ENCODE results near the gene TXNRD2.
A peak's percentile ranks its signal among the peaks of the same experiment; 100 is the strongest.

The TXNRD2 gene

GRCh38 chr22:19941365-19942082 lies at the start of gene TXNRD2, which contains the start of gene COMT:
TSS of gene TXNRD2 (minus strand) at chr22:19941818. CDS start at chr22:19941803, 15 bp downstream.
TSS of gene COMT (plus strand) at chr22:19941772. CDS start at chr22:19962527, 20,755 bp downstream.
- DNase-seq (ENCODE audit: low read depth) = peak; percentile 56

- DNase-seq (ENCODE audit: low read depth) = no peak
Observed at GRCh38 chr22:19991395-19991644, 49.7 kb upstream of the TXNRD2 start.

- no peak for DNase-seq (ENCODE audit: low read depth)
Observed at GRCh38 chr22:19990609-19991394, 49.2 kb upstream of the TXNRD2 start.

- DNase-seq (ENCODE audit: low read depth) = no peak
Observed at GRCh38 chr22:19990188-19990587, 48.6 kb upstream of the TXNRD2 start.

GRCh38 chr22:19989725-19990067 lies 48.1 kb upstream of the TXNRD2 start:
- no peak for DNase-seq (ENCODE audit: low read depth)

GRCh38 chr22:19988965-19989724 lies 47.5 kb upstream of the TXNRD2 start:
- DNase-seq (ENCODE audit: low read depth) = no peak

GRCh38 chr22:19988331-19988808 lies 46.8 kb upstream of the TXNRD2 start:
- no peak for DNase-seq (ENCODE audit: low read depth)

- no peak for DNase-seq (ENCODE audit: low read depth)
Observed at GRCh38 chr22:19987394-19988306, 46.0 kb upstream of the TXNRD2 start.

- DNase-seq (ENCODE audit: low read depth) = peak; percentile 44
Observed at GRCh38 chr22:19986410-19987341, 45.1 kb upstream of the TXNRD2 start.

- no peak for DNase-seq (ENCODE audit: low read depth)
Observed at GRCh38 chr22:19986011-19986409, 44.4 kb upstream of the TXNRD2 start.

GRCh38 chr22:19984851-19985811 lies 43.5 kb upstream of the TXNRD2 start:
- no peak for DNase-seq (ENCODE audit: low read depth)

- DNase-seq (ENCODE audit: low read depth) = no peak
Observed at GRCh38 chr22:19984201-19984753, 42.7 kb upstream of the TXNRD2 start.

GRCh38 chr22:19983741-19984140 lies 42.1 kb upstream of the TXNRD2 start:
- DNase-seq (ENCODE audit: low read depth) = no peak

GRCh38 chr22:19982991-19983578 lies 41.5 kb upstream of the TXNRD2 start:
- no peak for DNase-seq (ENCODE audit: low read depth)

GRCh38 chr22:19981961-19982920 lies 40.6 kb upstream of the TXNRD2 start:
- DNase-seq (ENCODE audit: low read depth) = no peak

- DNase-seq (ENCODE audit: low read depth) = no peak
Observed at GRCh38 chr22:19981171-19981960, 39.7 kb upstream of the TXNRD2 start.

- DNase-seq (ENCODE audit: low read depth) = no peak
Observed at GRCh38 chr22:19980766-19981165, 39.1 kb upstream of the TXNRD2 start.
